Measurements from ENCODE around the gene BMI1.

The BMI1 gene

DNA sequence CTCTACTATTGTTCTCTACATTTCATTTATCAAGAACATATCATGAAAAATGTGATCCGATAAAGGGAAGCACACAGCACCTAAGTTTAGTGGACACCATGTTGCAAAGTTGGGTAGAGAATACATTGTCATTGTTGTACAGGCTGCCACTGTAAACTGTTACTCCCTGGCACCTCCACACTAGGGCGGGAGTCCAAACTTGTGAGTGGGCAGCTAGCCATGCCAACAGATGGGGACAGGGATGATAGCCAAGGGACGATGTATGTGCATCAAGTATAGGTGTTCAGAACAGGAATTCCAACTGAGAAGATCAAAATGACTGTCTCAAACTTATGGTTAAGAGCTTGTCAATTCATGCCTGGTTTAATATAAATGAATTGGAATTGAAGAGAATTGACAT lies 35.8 kb upstream of the BMI1 start:
- H3K4me3 ChIP-seq (ENCODE audit: low read length in 2 of 2): no peak overlapping the region
- no peak overlapping the region for H2BK120ac ChIP-seq (ENCODE audit: low read depth, low read length)
- H3K14ac ChIP-seq (ENCODE audit: low read length): no peak overlapping the region
- H3K4me1 ChIP-seq (ENCODE audit: control insufficient read depth in 2 of 2, insufficient read depth in 1 of 2, low read depth in 1 of 2, low read length in 2 of 2): no peaks in the 10 kb centered on the region
- H2BK5ac ChIP-seq (ENCODE audit: low read length): no peak overlapping the region
- no CpG with 5 or more reads among the region's 3 CpGs for WGBS, 2 donors (ENCODE audit: extremely low coverage in 2 of 2, insufficient read length in 2 of 2, insufficient replicate concordance in 1 of 2)
- H3K23ac ChIP-seq (ENCODE audit: low read depth, low read length, poor library complexity): no peak overlapping the region
- no peak overlapping the region for H3K4ac ChIP-seq (ENCODE audit: low read length)
- peak overlapping the region; percentile 95 for H4K91ac ChIP-seq (ENCODE audit: low read depth, low read length, poor library complexity)
- H3K27me3 ChIP-seq (ENCODE audit: control insufficient read depth in 3 of 3, insufficient read depth in 3 of 3, low read depth in 1 of 3, low read length in 3 of 3): no peaks in the 10 kb centered on the region
- no peak overlapping the region for H3K27ac ChIP-seq (replicated peaks; ENCODE audit: low read length)
- H2AK5ac ChIP-seq (ENCODE audit: low read depth, low read length): no peak overlapping the region
- no peak overlapping the region for H3K18ac ChIP-seq (ENCODE audit: low read length)
- no peak for DNase-seq (ENCODE audit: low spot score)
- H3K79me1 ChIP-seq (ENCODE audit: low read depth, low read length): no peaks in the 10 kb centered on the region
- H3K9me3 ChIP-seq (replicated peaks in 1 of 2; ENCODE audit: control insufficient read depth in 2 of 2, insufficient read depth in 1 of 2, low read depth in 1 of 2, low read length in 2 of 2): no peaks in the 10 kb centered on the region
- no peak overlapping the region for H4K8ac ChIP-seq (ENCODE audit: low read depth, low read length)
- no peak overlapping the region for H3K4me2 ChIP-seq (ENCODE audit: insufficient read depth, low read length, poor library complexity, severe bottlenecking)
- no peak overlapping the region for H2AFZ ChIP-seq (ENCODE audit: low read length)
- H2BK15ac ChIP-seq (ENCODE audit: low read length): no peak overlapping the region
- no peak overlapping the region for H3K9ac ChIP-seq (ENCODE audit: low read depth, low read length, poor library complexity)
- H2BK12ac ChIP-seq (ENCODE audit: low read length): no peak overlapping the region
- no peaks in the 10 kb centered on the region for H3K36me3 ChIP-seq (replicated peaks in 1 of 2; ENCODE audit: control insufficient read depth in 2 of 2, insufficient read depth in 2 of 2, low read length in 2 of 2)

DNA sequence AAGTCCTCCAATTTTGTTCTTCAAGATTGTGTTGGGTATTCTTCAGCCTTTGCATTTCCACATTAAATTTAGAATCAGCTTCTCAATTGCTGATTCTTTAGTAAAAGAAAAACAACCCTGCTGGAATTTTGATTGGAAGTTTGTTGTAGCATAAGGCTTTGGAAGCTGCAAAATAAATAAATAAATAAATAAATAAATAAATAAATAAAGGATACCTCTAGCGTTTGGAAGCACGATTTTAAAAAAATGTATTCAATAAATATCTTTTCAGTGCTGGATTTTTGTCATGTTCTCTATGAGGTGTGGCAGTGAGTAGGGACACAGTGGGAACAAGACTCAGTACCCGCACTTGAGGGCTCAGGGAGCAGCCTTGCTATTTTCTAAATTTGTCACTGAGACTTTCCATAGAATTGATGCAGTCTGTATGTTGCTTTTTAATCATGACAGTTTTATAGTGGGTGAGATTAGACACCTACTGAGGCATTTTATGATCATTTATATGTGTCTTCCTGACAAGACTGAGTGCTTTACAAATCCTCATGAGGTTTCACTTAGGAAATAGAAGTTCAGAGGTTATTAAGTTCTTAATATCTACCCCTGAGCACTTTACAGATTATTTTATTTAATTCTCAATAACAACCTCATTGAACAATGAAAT lies 27.0 kb upstream of the BMI1 start:
- Histone ChIP-seq H4K91ac (ENCODE audit: low read depth, low read length, poor library complexity) (no peak overlapping the region), H3K4me3 (ENCODE audit: low read length in 2 of 2) (no peak overlapping the region), H3K9me3 (replicated peaks in 1 of 2; ENCODE audit: control insufficient read depth in 2 of 2, insufficient read depth in 1 of 2, low read depth in 1 of 2, low read length in 2 of 2) (no peaks in the 10 kb centered on the region), H4K8ac (ENCODE audit: low read depth, low read length) (no peak overlapping the region), H3K4me2 (ENCODE audit: insufficient read depth, low read length, poor library complexity, severe bottlenecking) (no peak overlapping the region), H3K27me3 (ENCODE audit: control insufficient read depth in 3 of 3, insufficient read depth in 3 of 3, low read depth in 1 of 3, low read length in 3 of 3) (peaks cover 0 to 4% (median 0%) of the 10 kb centered on the region in 3 experiments), H3K18ac (ENCODE audit: low read length) (no peak overlapping the region), H3K27ac (replicated peaks; ENCODE audit: low read length) (no peak overlapping the region), H2BK120ac (ENCODE audit: low read depth, low read length) (no peak overlapping the region), H3K9ac (ENCODE audit: low read depth, low read length, poor library complexity) (no peak overlapping the region), H3K23ac (ENCODE audit: low read depth, low read length, poor library complexity) (no peak overlapping the region), H2AFZ (ENCODE audit: low read length) (no peak overlapping the region), H2BK15ac (ENCODE audit: low read length) (no peak overlapping the region), H3K14ac (ENCODE audit: low read length) (no peak overlapping the region), H3K79me1 (ENCODE audit: low read depth, low read length) (no peaks in the 10 kb centered on the region), H3K4ac (ENCODE audit: low read length) (no peak overlapping the region), H2BK12ac (ENCODE audit: low read length) (no peak overlapping the region), H3K4me1 (ENCODE audit: control insufficient read depth in 2 of 2, insufficient read depth in 1 of 2, low read depth in 1 of 2, low read length in 2 of 2) (no peaks in the 10 kb centered on the region), H3K36me3 (replicated peaks in 1 of 2; ENCODE audit: control insufficient read depth in 2 of 2, insufficient read depth in 2 of 2, low read length in 2 of 2) (no peaks in the 10 kb centered on the region), H2AK5ac (ENCODE audit: low read depth, low read length) (no peak overlapping the region), H2BK5ac (ENCODE audit: low read length) (no peak overlapping the region)
- no CpG with 5 or more reads among the region's 3 CpGs for WGBS, 2 donors (ENCODE audit: extremely low coverage in 2 of 2, insufficient read length in 2 of 2, insufficient replicate concordance in 1 of 2)
- no peak for DNase-seq (ENCODE audit: low spot score)

DNA sequence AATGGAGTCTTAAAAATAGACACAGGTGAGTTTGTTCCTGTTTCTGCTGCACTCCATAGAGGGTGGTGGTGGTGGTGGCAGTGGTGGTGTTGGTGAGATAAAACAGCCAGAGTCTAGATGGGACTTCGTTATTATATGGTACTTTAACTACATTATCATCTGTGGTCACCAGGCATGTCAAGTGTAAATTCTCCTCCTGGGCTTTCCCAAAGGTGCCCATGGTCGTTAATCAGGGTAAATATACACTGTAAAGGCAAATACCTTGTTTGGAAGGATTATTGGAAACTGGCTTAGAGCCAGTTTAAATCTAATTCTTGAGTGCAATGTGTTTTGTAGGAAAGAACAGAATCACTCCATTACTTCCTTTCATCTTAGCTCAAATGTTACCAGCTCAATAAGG lies 26.2 kb upstream of the BMI1 start:
- no peak for DNase-seq (ENCODE audit: low spot score)
- H2BK15ac ChIP-seq (ENCODE audit: low read length): no peak overlapping the region
- no peak overlapping the region for H2BK5ac ChIP-seq (ENCODE audit: low read length)
- H3K79me1 ChIP-seq (ENCODE audit: low read depth, low read length): no peaks in the 10 kb centered on the region
- H3K4me3 ChIP-seq (ENCODE audit: low read length in 2 of 2): no peak overlapping the region
- no peak overlapping the region for H2AFZ ChIP-seq (ENCODE audit: low read length)
- no peak overlapping the region for H3K23ac ChIP-seq (ENCODE audit: low read depth, low read length, poor library complexity)
- no peak overlapping the region for H3K9ac ChIP-seq (ENCODE audit: low read depth, low read length, poor library complexity)
- no CpG with 5 or more reads among the region's 2 CpGs for WGBS, 2 donors (ENCODE audit: extremely low coverage in 2 of 2, insufficient read length in 2 of 2, insufficient replicate concordance in 1 of 2)
- no peaks in the 10 kb centered on the region for H3K36me3 ChIP-seq (replicated peaks in 1 of 2; ENCODE audit: control insufficient read depth in 2 of 2, insufficient read depth in 2 of 2, low read length in 2 of 2)
- no peak overlapping the region for H3K18ac ChIP-seq (ENCODE audit: low read length)
- no peak overlapping the region for H3K14ac ChIP-seq (ENCODE audit: low read length)
- no peaks in the 10 kb centered on the region for H3K9me3 ChIP-seq (replicated peaks in 1 of 2; ENCODE audit: control insufficient read depth in 2 of 2, insufficient read depth in 1 of 2, low read depth in 1 of 2, low read length in 2 of 2)
- H3K27me3 ChIP-seq (ENCODE audit: control insufficient read depth in 3 of 3, insufficient read depth in 3 of 3, low read depth in 1 of 3, low read length in 3 of 3): peaks cover 0 to 4% (median 0%) of the 10 kb centered on the region in 3 experiments
- H2AK5ac ChIP-seq (ENCODE audit: low read depth, low read length): no peak overlapping the region
- H2BK12ac ChIP-seq (ENCODE audit: low read length): no peak overlapping the region
- no peak overlapping the region for H4K91ac ChIP-seq (ENCODE audit: low read depth, low read length, poor library complexity)
- no peak overlapping the region for H3K27ac ChIP-seq (replicated peaks; ENCODE audit: low read length)
- H3K4me2 ChIP-seq (ENCODE audit: insufficient read depth, low read length, poor library complexity, severe bottlenecking): no peak overlapping the region
- no peak overlapping the region for H2BK120ac ChIP-seq (ENCODE audit: low read depth, low read length)
- no peak overlapping the region for H3K4ac ChIP-seq (ENCODE audit: low read length)
- H3K4me1 ChIP-seq (ENCODE audit: control insufficient read depth in 2 of 2, insufficient read depth in 1 of 2, low read depth in 1 of 2, low read length in 2 of 2): no peaks in the 10 kb centered on the region
- no peak overlapping the region for H4K8ac ChIP-seq (ENCODE audit: low read depth, low read length)

DNA sequence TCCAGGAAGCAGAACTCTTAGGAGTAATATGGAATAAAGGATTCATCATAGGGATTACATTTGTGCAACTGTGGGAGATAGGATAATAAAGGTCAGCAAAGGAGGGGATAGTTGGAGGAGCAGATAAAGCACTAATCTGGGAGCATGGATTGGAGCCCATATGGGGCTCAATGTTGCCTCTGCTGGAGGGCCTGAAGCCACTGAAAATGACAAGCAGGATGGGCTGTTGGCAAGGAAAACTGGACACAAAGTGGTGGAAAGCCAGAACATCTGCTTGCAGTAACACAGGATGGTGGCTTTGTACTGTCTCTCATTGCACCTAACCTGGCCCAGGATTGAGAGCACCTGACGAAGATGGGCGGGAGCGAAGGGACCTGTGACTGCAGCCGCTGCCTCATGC lies 19.7 kb upstream of the BMI1 start:
- Histone ChIP-seq H3K27ac (replicated peaks; ENCODE audit: low read length) (no peak overlapping the region), H3K23ac (ENCODE audit: low read depth, low read length, poor library complexity) (no peak overlapping the region), H2BK15ac (ENCODE audit: low read length) (no peak overlapping the region), H3K14ac (ENCODE audit: low read length) (no peak overlapping the region), H3K4me1 (ENCODE audit: control insufficient read depth in 2 of 2, insufficient read depth in 1 of 2, low read depth in 1 of 2, low read length in 2 of 2) (peaks cover 1 to 3% of the 10 kb centered on the region in 2 donors), H3K36me3 (replicated peaks in 1 of 2; ENCODE audit: control insufficient read depth in 2 of 2, insufficient read depth in 2 of 2, low read length in 2 of 2) (no peaks in the 10 kb centered on the region), H3K27me3 (ENCODE audit: control insufficient read depth in 3 of 3, insufficient read depth in 3 of 3, low read depth in 1 of 3, low read length in 3 of 3) (peaks cover 0 to 4% (median 2%) of the 10 kb centered on the region in 3 experiments), H2AFZ (ENCODE audit: low read length) (no peak overlapping the region), H3K4me3 (ENCODE audit: low read length in 2 of 2) (no peak overlapping the region), H2BK120ac (ENCODE audit: low read depth, low read length) (no peak overlapping the region), H3K9me3 (replicated peaks in 1 of 2; ENCODE audit: control insufficient read depth in 2 of 2, insufficient read depth in 1 of 2, low read depth in 1 of 2, low read length in 2 of 2) (peaks cover 0 to 6% of the 10 kb centered on the region in 2 donors), H4K8ac (ENCODE audit: low read depth, low read length) (no peak overlapping the region), H3K4ac (ENCODE audit: low read length) (no peak overlapping the region), H3K4me2 (ENCODE audit: insufficient read depth, low read length, poor library complexity, severe bottlenecking) (no peak overlapping the region), H2AK5ac (ENCODE audit: low read depth, low read length) (no peak overlapping the region), H2BK12ac (ENCODE audit: low read length) (no peak overlapping the region), H4K91ac (ENCODE audit: low read depth, low read length, poor library complexity) (no peak overlapping the region), H3K9ac (ENCODE audit: low read depth, low read length, poor library complexity) (peak overlapping the region; percentile 38), H2BK5ac (ENCODE audit: low read length) (no peak overlapping the region), H3K79me1 (ENCODE audit: low read depth, low read length) (no peaks in the 10 kb centered on the region), H3K18ac (ENCODE audit: low read length) (no peak overlapping the region)
- WGBS, 2 donors (ENCODE audit: extremely low coverage in 2 of 2, insufficient read length in 2 of 2, insufficient replicate concordance in 1 of 2): no CpG with 5 or more reads among the region's 4 CpGs
- DNase-seq (ENCODE audit: low spot score): no peak

Data from neuronal stem cell (in vitro differentiated cells).